Dermis microvascular lymphatic vessel endothelial cell (primary cell): Measurements from ENCODE around the gene CYP2A6. TPM values are rescaled to one million over a fixed set of nuclear protein-coding genes. Genes with fewer than 3 reads are reported as not detected.
"Not testable (repeated sequence)": the region's sequence is repeated elsewhere in the genome, so short reads cannot be mapped to it uniquely, and the experiment has no call there.

ENCODE experiments used
- DNase-seq, 2 donors: peaks; one replicate each; pipeline versions ENCODE4 v3.0.0 to v3.0.0-alpha.2; 2010; ENCODE audit warnings: low read depth in 2 of 2
- total RNA-seq: library from RNA; depleted of rRNA; stranded (reverse); fragments of >200 nt; gene quantifications from 2 replicates; pipeline ENCODE4 v1.2.1, GENCODE V29; 2014

CYP2A6 gene
- total RNA-seq, 1 donor from 2014 or later, result not detected

- DNase-seq, result not testable (repeated sequence)
These were observed 30.6 kb downstream of the CYP2A6 start for GRCh38 chr19:40819479-40820234.

GRCh38 chr19:40818480-40819399, 31.5 kb downstream of the CYP2A6 start:
- not testable (repeated sequence) for DNase-seq

GRCh38 chr19:40815223-40815622, 35.0 kb downstream of the CYP2A6 start:
- DNase-seq, result no peak

- no peak for DNase-seq
These were observed 37.1 kb downstream of the CYP2A6 start for GRCh38 chr19:40813182-40813581.

- not testable (repeated sequence) for DNase-seq
These were observed 37.7 kb downstream of the CYP2A6 start for GRCh38 chr19:40812571-40812970.

- DNase-seq, result no peak
These were observed 38.5 kb downstream of the CYP2A6 start for GRCh38 chr19:40811478-40812341.

GRCh38 chr19:40810649-40811408, 39.4 kb downstream of the CYP2A6 start:
- DNase-seq, result peak in 1 of 2 donors; percentile 72

- no peak for DNase-seq
These were observed 40.1 kb downstream of the CYP2A6 start for GRCh38 chr19:40810160-40810559.

GRCh38 chr19:40809358-40810086, 40.7 kb downstream of the CYP2A6 start:
- DNase-seq, result no peak

- no peak for DNase-seq
These were observed 41.8 kb downstream of the CYP2A6 start for GRCh38 chr19:40808497-40808896.

- DNase-seq, result no peak
These were observed 42.3 kb downstream of the CYP2A6 start for GRCh38 chr19:40808021-40808325.

- no peak for DNase-seq
These were observed 42.9 kb downstream of the CYP2A6 start for GRCh38 chr19:40807147-40808020.

GRCh38 chr19:40806423-40807146, 43.7 kb downstream of the CYP2A6 start:
- DNase-seq, result peak; percentile 99

GRCh38 chr19:40805258-40805868, 44.9 kb downstream of the CYP2A6 start:
- DNase-seq, result no peak

GRCh38 chr19:40804783-40805242, 45.4 kb downstream of the CYP2A6 start:
- no peak for DNase-seq

- DNase-seq, result no peak
These were observed 46.1 kb downstream of the CYP2A6 start for GRCh38 chr19:40803857-40804782.
